ENCODE measurements around the gene OBP2B. TPM values are rescaled to one million over a fixed set of nuclear protein-coding genes. Genes with fewer than 3 reads are reported as not detected.

Gene OBP2B
- total and polyA plus RNA-seq, 2 experiments from 2014 or later, result not detected

- TF ChIP-seq ZNF462 (CRISPR knock-in tag; IDR thresholded peaks at IDR 0.05) (no peak), EZH2 (IDR thresholded peaks at IDR 0.05; ENCODE audit: low read depth, unreplicated experiment) (no peak), REST (IDR thresholded peaks at IDR 0.05; ENCODE audit: unreplicated experiment) (no peak)
Measured at GRCh38 chr9:133171161-133171961, 37.7 kb downstream of the OBP2B start (continued).

- H3K27me3 Mint-ChIP-seq (ENCODE audit: insufficient read depth, low read depth, poor library complexity), result peaks cover 12% of the 10 kb centered on the region
- no peaks in the 10 kb centered on the region for H3K36me3 Mint-ChIP-seq (ENCODE audit: low read depth)
- H3K27ac Mint-ChIP-seq, result no peak overlapping the region
- Histone ChIP-seq H3K36me3 (ENCODE audit: insufficient read depth) (no peaks in the 10 kb centered on the region), H3K9me2 (ENCODE audit: insufficient read depth) (no peaks in the 10 kb centered on the region), H3K27me3 (ENCODE audit: insufficient read depth) (no peaks in the 10 kb centered on the region), H3K79me2 (replicated peaks; ENCODE audit: insufficient read depth) (no peaks in the 10 kb centered on the region), H3F3A (replicated peaks; ENCODE audit: low read depth) (no peaks in the 10 kb centered on the region), H4K20me1 (replicated peaks; ENCODE audit: insufficient read depth) (no peaks in the 10 kb centered on the region), H3K4me3 (no peak overlapping the region), H3K4me2 (no peak overlapping the region), H2AFZ (no peak overlapping the region), H3K4me1 (ENCODE audit: insufficient read depth) (no peaks in the 10 kb centered on the region), H3K27ac (ENCODE audit: low read depth) (no peak overlapping the region)
- DNase-seq (ENCODE audit: low spot score), result no peak
- H3K4me1 Mint-ChIP-seq, result 0 out of 3 replicates have a peak, but pooled peaks cover 4% of the 10 kb centered on the region
- no peaks in the 10 kb centered on the region for H3K9me3 Mint-ChIP-seq
- H3K4me3 Mint-ChIP-seq, result no peak overlapping the region
- no peak for ATAC-seq
- TF ChIP-seq CTCF (conservative IDR thresholded peaks at IDR 0.05; ENCODE audit: low read depth in 2 of 2), result no peak
- TF ChIP-seq EZH2phosphoT487 (IDR thresholded peaks at IDR 0.05; ENCODE audit: unreplicated experiment), result no peak
- no peak for TF ChIP-seq JUNB (IDR thresholded peaks at IDR 0.05; ENCODE audit: unreplicated experiment)
- TF ChIP-seq REST (IDR thresholded peaks at IDR 0.05; ENCODE audit: unreplicated experiment), result no peak
- TF ChIP-seq ZNF331 (CRISPR knock-in tag; IDR thresholded peaks at IDR 0.05; ENCODE audit: low read depth), result no peak
- TF ChIP-seq NANOG (IDR thresholded peaks at IDR 0.05; ENCODE audit: borderline replicate concordance), result no peak
Measured at GRCh38 chr9:133170716-133171115, 38.3 kb downstream of the OBP2B start.

Measured in GM23338 (cell line).